ENCODE data around the gene CACNB2.

DNA sequence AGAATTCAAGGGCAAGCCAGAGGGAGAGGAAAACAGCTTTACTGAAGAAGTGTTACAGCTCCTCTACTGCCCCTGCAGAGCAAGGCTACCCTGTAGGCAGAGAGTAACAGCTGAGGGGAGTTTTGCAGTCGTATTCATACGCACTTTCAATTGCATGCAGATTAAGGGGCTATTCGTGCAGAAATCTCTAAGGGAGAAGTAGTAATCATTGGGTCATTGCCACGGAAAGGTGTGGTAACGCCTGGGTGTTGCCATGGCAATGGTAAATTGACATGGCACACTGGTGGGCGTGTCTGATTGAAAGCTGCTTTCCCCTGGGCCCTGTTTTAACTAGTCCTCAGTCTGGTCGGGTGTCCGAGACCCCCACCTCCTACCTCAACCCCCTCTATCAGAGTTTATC lies 284.0 kb downstream of the CACNB2 start:
- TF ChIP-seq FOXA1 (IDR thresholded peaks at IDR 0.05) (no peak), SP1 (IDR thresholded peaks at IDR 0.05) (no peak), FOXM1 (IDR thresholded peaks at IDR 0.05; ENCODE audit: borderline replicate concordance) (no peak)
- TF ChIP-seq, protein P1, sequence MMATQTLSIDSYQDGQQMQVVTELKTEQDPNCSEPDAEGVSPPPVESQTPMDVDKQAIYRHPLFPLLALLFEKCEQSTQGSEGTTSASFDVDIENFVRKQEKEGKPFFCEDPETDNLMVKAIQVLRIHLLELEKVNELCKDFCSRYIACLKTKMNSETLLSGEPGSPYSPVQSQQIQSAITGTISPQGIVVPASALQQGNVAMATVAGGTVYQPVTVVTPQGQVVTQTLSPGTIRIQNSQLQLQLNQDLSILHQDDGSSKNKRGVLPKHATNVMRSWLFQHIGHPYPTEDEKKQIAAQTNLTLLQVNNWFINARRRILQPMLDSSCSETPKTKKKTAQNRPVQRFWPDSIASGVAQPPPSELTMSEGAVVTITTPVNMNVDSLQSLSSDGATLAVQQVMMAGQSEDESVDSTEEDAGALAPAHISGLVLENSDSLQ (IDR thresholded peaks at IDR 0.05): no peak
